HEK293T (cell line): ENCODE results near the gene CFAP52.

ENCODE experiments used
- CTCF ChIA-PET: fragments of 350-600 bp; formaldehyde crosslinking; extraction: SDS; loops from one replicate; lab custom pipeline; 2021; ENCODE audit warnings: antibody characterized with exemption, inconsistent platforms; lab: Yijun Ruan, JAX
- POLR2A ChIA-PET: fragments of 350-600 bp; formaldehyde crosslinking; extraction: SDS; loops from one replicate; lab custom pipeline; 2020; ENCODE audit warnings: antibody characterized with exemption, inconsistent platforms; lab: Yijun Ruan, JAX
- DNase-seq: peaks from one replicate; pipeline ENCODE4 v3.0.0; 2012; ENCODE audit warnings: mixed read lengths; ENCODE audit errors: extremely low spot score
- ARNT ChIP-seq: fragments of 450-650 bp; IDR thresholded peaks from 2 replicates; pipeline ENCODE4 v1.6.1; 2017; ENCODE audit warnings: mild to moderate bottlenecking
- BHLHE40 ChIP-seq: fragments of 450-650 bp; IDR thresholded peaks from 2 replicates; pipeline ENCODE4 v1.6.1; 2016; ENCODE audit warnings: mild to moderate bottlenecking, moderate library complexity, borderline replicate concordance
- CTBP1 ChIP-seq: fragments of 450-650 bp; IDR thresholded peaks from 2 replicates; pipeline ENCODE4 v1.6.1; 2016; ENCODE audit warnings: borderline replicate concordance
- ELF4 ChIP-seq: fragments of 450-650 bp; IDR thresholded peaks from 2 replicates; pipeline ENCODE4 v1.6.1; 2017; ENCODE audit warnings: antibody characterized with exemption
- FOXA1 ChIP-seq: fragments of 450-650 bp; IDR thresholded peaks from 2 replicates; pipeline ENCODE4 v1.6.1; 2016; ENCODE audit warnings: mild to moderate bottlenecking
- FOXK2 ChIP-seq: fragments of 450-650 bp; IDR thresholded peaks from 2 replicates; pipeline ENCODE4 v1.6.1; 2016; ENCODE audit warnings: mild to moderate bottlenecking
- FOXM1 ChIP-seq: fragments of 450-650 bp; IDR thresholded peaks from 2 replicates; pipeline ENCODE4 v1.6.1; 2017; ENCODE audit warnings: mild to moderate bottlenecking, borderline replicate concordance
- HDGF ChIP-seq: fragments of 450-650 bp; IDR thresholded peaks from 2 replicates; pipeline ENCODE4 v1.6.1; 2017; ENCODE audit warnings: antibody characterized with exemption, borderline replicate concordance
- L3MBTL2 ChIP-seq: fragments of 450-650 bp; conservative IDR thresholded peaks from 2 replicates; pipeline ENCODE4 v1.6.1; 2016; ENCODE audit warnings: mild to moderate bottlenecking
- LEF1 ChIP-seq: fragments of 450-650 bp; IDR thresholded peaks from 2 replicates; pipeline ENCODE4 v1.6.1; 2017; ENCODE audit warnings: mild to moderate bottlenecking, borderline replicate concordance
- NFRKB ChIP-seq: fragments of 450-650 bp; IDR thresholded peaks from 2 replicates; pipeline ENCODE4 v1.6.1; 2016; ENCODE audit warnings: mild to moderate bottlenecking, moderate library complexity
- SP1 ChIP-seq: fragments of 450-650 bp; IDR thresholded peaks from 2 replicates; pipeline ENCODE4 v1.6.1; 2017
- SUZ12 ChIP-seq: fragments of 450-650 bp; IDR thresholded peaks from 2 replicates; pipeline ENCODE4 v1.6.1; 2016; ENCODE audit warnings: mild to moderate bottlenecking
- TARDBP ChIP-seq: fragments of 450-650 bp; IDR thresholded peaks from 2 replicates; pipeline ENCODE4 v1.6.1; 2016
- ZNF384 ChIP-seq: fragments of 450-650 bp; IDR thresholded peaks from 2 replicates; pipeline ENCODE4 v1.6.1; 2016
- TF ChIP-seq, protein P1 (sequence below): fragments of 450-650 bp; IDR thresholded peaks from 2 replicates; pipeline ENCODE4 v1.6.1; 2016

Gene CFAP52

DNA sequence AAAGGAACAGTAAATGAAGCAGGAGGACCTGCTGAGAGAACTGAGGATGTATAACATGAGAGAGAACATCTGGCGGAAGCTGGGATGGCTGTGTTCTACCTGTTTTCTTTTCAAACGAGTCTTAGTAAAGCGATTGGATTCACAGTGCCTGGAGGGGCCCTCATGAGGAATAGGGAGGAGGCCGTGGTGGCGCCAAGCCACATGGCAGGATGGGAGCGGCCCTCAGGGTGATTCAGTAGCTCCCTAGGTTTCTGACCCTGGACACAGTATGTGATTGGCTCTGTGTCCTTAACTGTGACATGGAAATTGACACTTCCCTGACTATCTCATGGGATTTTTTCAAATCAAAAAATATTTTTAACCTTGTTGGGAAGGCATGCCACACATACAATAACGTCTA lies 101.0 kb downstream of the CFAP52 start:
- ChIA-PET CTCF (no interaction called here), POLR2A (no interaction called here)
- TF ChIP-seq FOXM1 (no peak), SP1 (no peak), NFRKB (no peak), FOXA1 (no peak), LEF1 (no peak), ARNT (no peak)
- DNase-seq = no peak

DNA sequence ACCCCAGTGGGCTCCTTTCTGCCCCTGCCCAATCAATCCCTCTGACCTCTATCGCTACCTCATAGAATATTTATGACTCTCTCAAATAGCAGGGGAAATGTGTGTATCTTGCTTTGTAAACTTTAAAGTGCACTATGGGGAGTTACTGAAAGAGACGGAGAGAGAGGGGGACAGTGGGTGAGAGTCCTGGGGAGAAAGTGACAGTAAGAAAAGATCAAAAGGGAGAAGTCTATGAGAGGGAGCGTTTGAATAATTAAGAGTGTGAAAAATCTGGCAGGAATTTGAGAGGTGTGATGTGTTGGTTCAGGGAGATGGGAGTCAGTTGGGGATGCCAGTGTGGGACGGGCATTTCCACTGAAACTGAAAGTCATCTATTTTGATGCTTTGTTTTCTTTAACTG lies 101.5 kb downstream of the CFAP52 start:
- no peak for DNase-seq
- POLR2A ChIA-PET = no interaction called here
- CTCF ChIA-PET = no interaction called here
- no peak for TF ChIP-seq FOXK2
- no peak for TF ChIP-seq LEF1
- TF ChIP-seq, protein P1, sequence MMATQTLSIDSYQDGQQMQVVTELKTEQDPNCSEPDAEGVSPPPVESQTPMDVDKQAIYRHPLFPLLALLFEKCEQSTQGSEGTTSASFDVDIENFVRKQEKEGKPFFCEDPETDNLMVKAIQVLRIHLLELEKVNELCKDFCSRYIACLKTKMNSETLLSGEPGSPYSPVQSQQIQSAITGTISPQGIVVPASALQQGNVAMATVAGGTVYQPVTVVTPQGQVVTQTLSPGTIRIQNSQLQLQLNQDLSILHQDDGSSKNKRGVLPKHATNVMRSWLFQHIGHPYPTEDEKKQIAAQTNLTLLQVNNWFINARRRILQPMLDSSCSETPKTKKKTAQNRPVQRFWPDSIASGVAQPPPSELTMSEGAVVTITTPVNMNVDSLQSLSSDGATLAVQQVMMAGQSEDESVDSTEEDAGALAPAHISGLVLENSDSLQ = no peak
- TF ChIP-seq ELF4 = no peak
- no peak for TF ChIP-seq HDGF
- no peak for TF ChIP-seq SP1
- no peak for TF ChIP-seq TARDBP
- no peak for TF ChIP-seq NFRKB
- TF ChIP-seq ZNF384 = no peak
- TF ChIP-seq FOXA1 = no peak
- no peak for TF ChIP-seq CTBP1
- TF ChIP-seq L3MBTL2 = no peak
- TF ChIP-seq FOXM1 = no peak
- no peak for TF ChIP-seq BHLHE40
- no peak for TF ChIP-seq SUZ12
- no peak for TF ChIP-seq ARNT

DNA sequence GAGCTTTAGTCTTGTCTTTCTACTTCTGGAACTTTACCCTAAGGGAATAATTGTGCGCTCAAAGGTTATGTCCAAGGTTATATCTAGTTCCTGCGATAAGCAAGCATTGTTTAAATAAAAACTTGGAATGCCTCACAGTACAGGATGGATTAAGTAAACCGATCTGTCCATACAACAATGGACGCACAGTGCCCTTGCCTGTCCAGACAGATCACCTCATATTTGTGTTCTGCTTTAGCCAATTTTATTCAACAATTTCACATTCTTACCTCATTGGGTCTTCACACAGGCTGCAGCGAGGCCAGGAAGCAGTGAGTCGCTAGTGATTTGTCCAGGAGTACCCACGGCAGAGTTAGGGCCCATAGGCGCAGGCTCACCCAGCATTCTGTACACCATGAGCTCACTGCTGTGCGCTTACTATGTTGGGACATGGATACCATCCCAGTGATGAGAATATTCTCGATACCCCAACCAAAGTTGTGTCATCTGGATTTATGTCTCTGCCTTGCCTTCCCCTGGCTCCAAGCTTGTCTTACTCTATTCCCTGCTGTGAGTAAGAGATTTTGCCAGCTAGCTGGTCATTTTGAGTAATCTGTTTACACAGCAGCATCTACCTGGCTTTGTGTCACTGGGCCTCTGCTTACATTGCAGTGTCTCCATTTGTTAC lies 108.6 kb downstream of the CFAP52 start:
- TF ChIP-seq ELF4 = no peak
- no peak for TF ChIP-seq FOXA1
- TF ChIP-seq TARDBP = no peak
- TF ChIP-seq FOXK2 = no peak
- no peak for TF ChIP-seq FOXM1
- TF ChIP-seq SUZ12 = no peak
- TF ChIP-seq ARNT = no peak
- TF ChIP-seq CTBP1 = no peak
- TF ChIP-seq L3MBTL2 = no peak
- TF ChIP-seq, protein P1 = no peak
- no peak for TF ChIP-seq BHLHE40
- TF ChIP-seq LEF1 = no peak
- TF ChIP-seq NFRKB = no peak
- no peak for TF ChIP-seq ZNF384
- ChIA-PET CTCF (no interaction called here), POLR2A (no interaction called here)
- DNase-seq = no peak
